Sigmoid colon (tissue), 7 donors: Measurements from ENCODE around the gene CPLANE1. TPM values are rescaled to one million over a fixed set of nuclear protein-coding genes. Genes with fewer than 3 reads are reported as not detected.

ENCODE experiments used
- DNase-seq: peaks from one replicate; pipeline ENCODE4 v3.0.0-alpha.2; 2019
- H3K27ac ChIP-seq, 4 donors: fragments of 200-600 bp; sonication (generic); one replicate each; pipeline ENCODE4 v1.5.1; 2016 to 2019; ENCODE audit warnings: mild to moderate bottlenecking in 1 of 4
- H3K27me3 ChIP-seq, 3 donors: fragments of 200-600 bp; sonication (generic); one replicate each; pipeline ENCODE4 v1.5.1; 2019; ENCODE audit warnings: mild to moderate bottlenecking in 1 of 3
- H3K36me3 ChIP-seq, 4 donors: fragments of 200-600 bp; sonication (generic); one replicate each; pipeline ENCODE4 v1.5.1; 2016 to 2019
- H3K4me1 ChIP-seq, 4 donors: fragments of 200-600 bp; sonication (generic); one replicate each; pipeline ENCODE4 v1.5.1; 2017 to 2019
- H3K4me3 ChIP-seq, 4 donors: fragments of 200-600 bp; sonication (generic); one replicate each; pipeline ENCODE4 v1.5.1; 2017 to 2019; ENCODE audit warnings: mild to moderate bottlenecking in 2 of 4, moderate library complexity in 1 of 4
- H3K9me3 ChIP-seq, 4 donors: fragments of 200-600 bp in 3 of 4; sonication (generic) in 3 of 4; one replicate each; pipeline versions ENCODE4 v1.5.1 to v1.6.1; 2013 to 2019
- EP300 ChIP-seq, 4 donors: sonication (generic); formaldehyde crosslinking; IDR thresholded peaks; one replicate each; pipeline ENCODE4 v1.6.1; 2017; ENCODE audit warnings: antibody characterized with exemption in 4 of 4
- POLR2A ChIP-seq, 2 donors: fragments of 450-650 bp; IDR thresholded peaks; one replicate each; pipeline ENCODE4 v1.6.1; 2016; ENCODE audit warnings: antibody characterized with exemption in 2 of 2, mild to moderate bottlenecking in 2 of 2, moderate library complexity in 2 of 2
- POLR2AphosphoS5 ChIP-seq, 4 donors: sonication (generic); formaldehyde crosslinking; IDR thresholded peaks; one replicate each; pipeline ENCODE4 v1.6.1; 2017; ENCODE audit warnings: antibody characterized with exemption in 4 of 4
- WGBS, 2 donors: extraction: QIAGEN DNeasy Blood & Tissue Kit; methylation state at CpG; one replicate each; pipeline ENCODE4 v1.1.7; 2013; 5-methylcytosine and 5-hydroxymethylcytosine counted together
- intact Hi-C: fragments of 100-400 bp; cut with DNase I; formaldehyde crosslinking; loops from one replicate; pipeline ENCODE4 v1.15.1; 2023
- polyA plus RNA-seq, 3 donors: library from polyadenylated mRNA; stranded (reverse); fragments of 200-250 nt; gene quantifications; one replicate each; pipeline ENCODE4 v1.2.3, GENCODE V29; 2013
- total RNA-seq, 4 donors: library from RNA; depleted of rRNA; stranded (reverse); fragments of >200 nt; gene quantifications; one replicate each; pipeline ENCODE4 v1.1.0, GENCODE V29; 2016
- TF ChIP-seq, protein P1 (sequence below), 4 experiments: fragments of 450-650 bp in 3 of 4; fragments of 200-600 bp in 1 of 4; IDR thresholded peaks; one replicate each; pipeline ENCODE4 v1.5.1; 2016 to 2019; ENCODE audit warnings: antibody characterized with exemption in 4 of 4, mild to moderate bottlenecking in 3 of 4, moderate library complexity in 2 of 4
- donor health status: healthy with polysubstance abuse.
- donor health status: Bipolar disorder and iron deficiency.
- donor health status: healthy.

The CPLANE1 gene
- total and polyA plus RNA-seq, 7 donors, result 0.23 to 51.0 (median 21.8) TPM

DNA sequence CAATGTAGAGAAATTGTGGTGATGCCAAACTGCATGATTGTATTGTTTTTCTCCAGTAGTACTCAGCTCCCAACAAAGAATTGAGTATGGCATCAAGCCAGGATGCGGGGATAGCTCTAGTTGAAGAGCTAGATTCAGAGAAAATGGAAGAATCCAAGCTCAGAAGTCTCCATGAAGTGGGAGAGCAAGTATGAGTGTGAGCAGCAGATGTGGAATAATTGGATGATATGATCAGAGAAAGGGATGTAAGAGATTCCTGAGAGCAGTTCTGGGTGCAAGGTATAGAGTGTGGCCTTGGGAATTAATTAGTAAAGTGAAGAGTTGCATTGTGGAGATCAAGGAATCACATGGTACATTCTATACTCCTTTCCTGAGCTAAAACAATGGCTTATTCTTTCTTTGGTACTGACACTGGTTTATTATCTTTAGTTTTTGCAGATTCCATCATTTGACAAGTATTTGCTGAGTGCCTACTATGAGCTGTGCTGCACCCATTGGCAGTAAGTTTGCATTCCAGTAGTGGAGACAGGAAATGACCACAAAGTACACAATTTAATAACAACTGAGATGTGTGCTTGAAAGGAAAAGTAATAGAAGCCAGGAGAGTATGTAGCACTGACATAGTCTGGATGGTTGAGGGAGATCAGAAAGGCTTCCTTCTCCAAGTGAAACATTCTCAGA lies 177.1 kb downstream of the CPLANE1 start:
- no peak for DNase-seq
- 62 to 87% methylated on average over 1 of the region's 1 CpG for WGBS, 2 donors
- no peak overlapping the region for H3K27ac ChIP-seq
- H3K9me3 ChIP-seq, result no peaks in the 10 kb centered on the region
- TF ChIP-seq POLR2A (IDR thresholded peaks at IDR 0.05) (no peak), POLR2AphosphoS5 (IDR thresholded peaks at IDR 0.05) (no peak), EP300 (IDR thresholded peaks at IDR 0.05) (no peak)
- TF ChIP-seq, protein P1, sequence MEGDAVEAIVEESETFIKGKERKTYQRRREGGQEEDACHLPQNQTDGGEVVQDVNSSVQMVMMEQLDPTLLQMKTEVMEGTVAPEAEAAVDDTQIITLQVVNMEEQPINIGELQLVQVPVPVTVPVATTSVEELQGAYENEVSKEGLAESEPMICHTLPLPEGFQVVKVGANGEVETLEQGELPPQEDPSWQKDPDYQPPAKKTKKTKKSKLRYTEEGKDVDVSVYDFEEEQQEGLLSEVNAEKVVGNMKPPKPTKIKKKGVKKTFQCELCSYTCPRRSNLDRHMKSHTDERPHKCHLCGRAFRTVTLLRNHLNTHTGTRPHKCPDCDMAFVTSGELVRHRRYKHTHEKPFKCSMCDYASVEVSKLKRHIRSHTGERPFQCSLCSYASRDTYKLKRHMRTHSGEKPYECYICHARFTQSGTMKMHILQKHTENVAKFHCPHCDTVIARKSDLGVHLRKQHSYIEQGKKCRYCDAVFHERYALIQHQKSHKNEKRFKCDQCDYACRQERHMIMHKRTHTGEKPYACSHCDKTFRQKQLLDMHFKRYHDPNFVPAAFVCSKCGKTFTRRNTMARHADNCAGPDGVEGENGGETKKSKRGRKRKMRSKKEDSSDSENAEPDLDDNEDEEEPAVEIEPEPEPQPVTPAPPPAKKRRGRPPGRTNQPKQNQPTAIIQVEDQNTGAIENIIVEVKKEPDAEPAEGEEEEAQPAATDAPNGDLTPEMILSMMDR (IDR thresholded peaks at IDR 0.05), result no peak
- H3K4me3 ChIP-seq, result no peak overlapping the region
- no peaks in the 10 kb centered on the region for H3K27me3 ChIP-seq
- no peaks in the 10 kb centered on the region for H3K4me1 ChIP-seq
- intact Hi-C loops, result no loop called here
- no peaks in the 10 kb centered on the region for H3K36me3 ChIP-seq

DNA sequence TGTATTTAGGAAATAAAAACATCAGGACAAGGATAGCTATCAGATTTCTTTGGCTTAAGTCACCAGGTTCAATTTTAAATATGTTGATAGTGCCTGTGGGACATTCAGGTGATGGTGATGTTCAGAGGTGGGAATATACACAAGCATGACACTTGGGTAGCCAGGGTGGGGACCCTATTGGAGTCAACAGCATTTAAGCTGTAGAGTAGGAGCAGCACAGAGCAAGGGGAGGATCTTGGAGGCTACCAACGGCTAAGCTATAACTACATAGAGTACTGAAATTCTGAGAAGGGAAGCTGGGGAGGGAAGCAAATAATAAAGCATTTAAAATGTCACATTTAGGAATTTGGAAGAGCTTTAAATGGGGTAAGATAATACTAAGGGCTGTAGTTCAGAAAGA lies 177.7 kb downstream of the CPLANE1 start:
- no peak for TF ChIP-seq POLR2AphosphoS5 (IDR thresholded peaks at IDR 0.05)
- TF ChIP-seq, protein P1 (IDR thresholded peaks at IDR 0.05), result no peak
- TF ChIP-seq POLR2A (IDR thresholded peaks at IDR 0.05), result no peak
- no peak for TF ChIP-seq EP300 (IDR thresholded peaks at IDR 0.05)
- no peaks in the 10 kb centered on the region for H3K4me1 ChIP-seq
- H3K27me3 ChIP-seq, result no peaks in the 10 kb centered on the region
- H3K36me3 ChIP-seq, result no peaks in the 10 kb centered on the region
- H3K9me3 ChIP-seq, result no peaks in the 10 kb centered on the region
- no peak overlapping the region for H3K4me3 ChIP-seq
- intact Hi-C loops, result no loop called here
- WGBS, 2 donors, result 93 to 94% methylated on average over 1 of the region's 1 CpG
- no peak for DNase-seq
- no peak overlapping the region for H3K27ac ChIP-seq

DNA sequence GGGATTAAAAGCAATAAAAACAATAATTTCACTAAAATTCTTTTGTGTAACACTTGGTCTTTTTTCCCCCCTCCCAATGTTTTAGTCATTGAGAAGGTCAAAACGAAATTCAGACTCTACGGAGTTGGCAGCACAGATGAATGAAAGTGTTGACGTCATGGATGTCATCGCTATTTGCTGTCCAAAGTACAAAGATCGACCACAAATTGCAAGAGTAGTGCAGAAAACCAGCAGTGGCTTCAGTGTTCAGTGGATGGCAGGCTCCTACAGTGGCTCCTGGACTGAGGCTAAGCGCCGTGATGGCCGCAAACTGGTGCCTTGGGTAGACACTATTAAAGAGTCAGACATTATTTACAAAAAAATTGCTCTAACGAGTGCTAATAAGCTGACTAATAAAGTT lies 184.7 kb downstream of the CPLANE1 start:
- WGBS, 2 donors, result 84 to 93% methylated on average over 9 of the region's 9 CpGs
- Histone ChIP-seq H3K36me3 (peaks cover 17 to 59% (median 24%) of the 10 kb centered on the region in 4 donors), H3K9me3 (no peaks in the 10 kb centered on the region), H3K27me3 (no peaks in the 10 kb centered on the region), H3K4me3 (no peak overlapping the region), H3K4me1 (no peaks in the 10 kb centered on the region), H3K27ac (no peak overlapping the region)
- DNase-seq, result no peak
- TF ChIP-seq EP300 (IDR thresholded peaks at IDR 0.05) (no peak), POLR2A (IDR thresholded peaks at IDR 0.05) (no peak), POLR2AphosphoS5 (IDR thresholded peaks at IDR 0.05) (no peak)
- TF ChIP-seq, protein P1 (IDR thresholded peaks at IDR 0.05), result no peak
- intact Hi-C loops, result no loop called here

DNA sequence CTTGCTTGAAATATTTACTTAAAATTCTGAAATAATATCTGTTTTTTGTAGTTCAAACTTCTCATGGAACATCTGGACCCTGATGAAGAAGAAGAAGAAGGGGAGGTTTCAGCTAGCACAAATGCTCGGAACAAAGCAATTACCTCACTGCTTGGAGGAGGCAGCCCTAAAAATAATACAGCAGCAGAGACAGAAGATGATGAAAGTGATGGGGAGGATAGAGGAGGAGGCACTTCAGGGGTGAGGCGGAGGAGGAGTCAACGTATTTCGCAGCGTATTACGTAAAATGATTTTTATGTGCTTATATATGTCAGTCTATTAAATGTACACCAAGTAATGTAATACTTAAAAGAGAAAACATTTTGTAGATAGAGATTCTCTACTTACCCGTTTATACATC lies 185.4 kb downstream of the CPLANE1 start:
- TF ChIP-seq POLR2A (IDR thresholded peaks at IDR 0.05) (no peak), EP300 (IDR thresholded peaks at IDR 0.05) (no peak), POLR2AphosphoS5 (IDR thresholded peaks at IDR 0.05) (no peak)
- TF ChIP-seq, protein P1 (IDR thresholded peaks at IDR 0.05), result no peak
- Histone ChIP-seq H3K9me3 (no peaks in the 10 kb centered on the region), H3K27ac (no peak overlapping the region), H3K4me3 (no peak overlapping the region), H3K36me3 (peaks cover 17 to 66% (median 26%) of the 10 kb centered on the region in 4 donors), H3K4me1 (no peaks in the 10 kb centered on the region), H3K27me3 (no peaks in the 10 kb centered on the region)
- 97 to 98% methylated on average over 7 of the region's 7 CpGs for WGBS, 2 donors
- intact Hi-C loops, result no loop called here
- no peak for DNase-seq

DNA sequence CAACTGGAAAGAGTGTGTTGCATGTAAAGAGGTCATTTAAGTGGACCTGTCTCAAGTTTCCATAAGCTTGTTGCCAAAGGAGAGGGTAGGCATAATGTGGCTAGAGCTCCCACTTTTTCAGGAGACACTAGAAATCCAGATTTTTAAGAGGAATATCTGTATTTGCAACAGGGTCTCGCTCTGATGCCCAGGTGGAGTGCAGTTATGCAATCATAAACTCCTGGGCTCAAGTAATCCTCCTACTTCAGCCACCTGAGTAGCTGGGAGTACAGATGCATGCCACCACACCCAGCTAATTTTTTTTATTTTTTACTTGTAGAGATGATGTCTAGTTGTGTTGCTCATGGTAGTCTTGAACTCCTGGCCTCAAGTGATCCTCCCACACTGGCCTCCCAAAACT lies 189.1 kb downstream of the CPLANE1 start:
- H3K27me3 ChIP-seq, result no peaks in the 10 kb centered on the region
- peaks cover 17 to 83% (median 27%) of the 10 kb centered on the region in 4 donors for H3K36me3 ChIP-seq
- WGBS, 2 donors, result 98 to 100% methylated on average over 1 of the region's 1 CpG
- intact Hi-C loops, result no loop called here
- H3K9me3 ChIP-seq, result no peaks in the 10 kb centered on the region
- H3K4me1 ChIP-seq, result no peaks in the 10 kb centered on the region
- no peak overlapping the region for H3K4me3 ChIP-seq
- TF ChIP-seq EP300 (IDR thresholded peaks at IDR 0.05), result no peak
- TF ChIP-seq, protein P1 (IDR thresholded peaks at IDR 0.05), result no peak
- TF ChIP-seq POLR2AphosphoS5 (IDR thresholded peaks at IDR 0.05), result no peak
- DNase-seq, result no peak
- no peak overlapping the region for H3K27ac ChIP-seq
